ENCODE data around the gene GCK. TPM values are rescaled to one million over a fixed set of nuclear protein-coding genes. Genes with fewer than 3 reads are reported as not detected.

GCK gene
- total and polyA plus RNA-seq, 2 of the 13 experiments (the other 11 are each of a cell fraction or from before 2014, with no cell fraction given): not detected

DNA sequence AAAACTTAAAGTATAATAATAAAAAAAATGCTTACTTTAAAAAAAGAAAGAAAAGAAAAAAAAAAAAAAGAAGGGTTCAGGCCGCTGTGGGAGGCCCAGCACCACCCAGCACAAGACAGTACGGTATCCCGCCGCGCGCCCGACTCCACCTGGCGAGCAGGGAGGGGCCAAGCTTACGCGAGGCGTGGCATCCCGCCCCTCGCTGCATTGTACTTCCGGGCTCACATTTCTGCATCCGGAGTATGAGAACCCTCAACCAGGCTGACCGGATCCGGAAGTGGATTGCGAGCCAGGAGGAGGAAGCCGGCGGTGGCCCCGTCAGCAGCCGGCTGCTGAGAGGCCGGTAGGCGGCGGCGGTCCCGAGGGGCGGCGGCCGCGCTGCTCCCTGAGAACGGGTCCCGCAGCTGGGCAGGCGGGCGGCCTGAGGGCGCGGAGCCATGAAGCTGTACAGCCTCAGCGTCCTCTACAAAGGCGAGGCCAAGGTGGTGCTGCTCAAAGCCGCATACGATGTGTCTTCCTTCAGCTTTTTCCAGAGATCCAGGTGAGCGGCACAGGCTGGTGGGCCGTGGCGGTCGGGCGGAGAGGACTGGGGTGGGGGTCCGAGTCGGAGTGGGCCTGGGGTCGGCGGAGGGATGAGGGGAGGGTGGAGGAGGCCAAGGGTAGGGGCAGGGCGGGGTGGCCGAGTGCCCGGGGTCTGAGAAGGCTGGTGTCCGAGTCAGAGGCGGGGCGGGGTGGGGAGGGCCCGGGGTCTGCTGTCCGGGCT is 11.6 kb upstream of the GCK start, which contains the start of gene YKT6:
YKT6 (plus strand) TSS at position 280 of the 763 bp plus-strand sequence; CDS start at position 438, 158 bp downstream.
- no peaks in the 10 kb centered on the region for H3K9me3 ChIP-seq (ENCODE audit: low read length)
- intact Hi-C loops (cut with micrococcal nuclease; ENCODE audit: unreplicated experiment) (no loop called here), in situ Hi-C loops (cut with HindIII; ENCODE audit: extremely low pct_ligation_motif_present, low pct_unique_long_range_greater_than_20kb) (no loop called here)
- H3K27me3 ChIP-seq (ENCODE audit: control insufficient read depth in 1 of 2, insufficient read depth in 2 of 2, low read length in 2 of 2): no peaks in the 10 kb centered on the region; a peak in 2 of 5 replicates
- no TSS peak for BruUV-seq (replicated peaks)
- FAIRE-seq (peak; percentile 81), ATAC-seq (peak; percentile 99), DNase-seq (ENCODE audit: low spot score) (peak; percentile 95)
- H3K79me2 ChIP-seq (ENCODE audit: insufficient read depth, low read length): peaks cover 25% of the 10 kb centered on the region
- ChIA-PET CTCF (ENCODE audit: low intra/inter-chr PET ratio, low total read pairs) (no interaction called here), POLR2A (interaction anchor here (1.0 to 1.6 kb wide), 4 partner anchors 16 to 133 kb away, joined by 4 to 7 read pairs (median 5); no protein-coding TSS in a partner anchor)
- peak within 1 kb of the TSS; percentile 75 for H3K9ac ChIP-seq (ENCODE audit: insufficient read depth, low read depth, low read length)
- no peaks in the 10 kb centered on the region for H4K20me1 ChIP-seq (ENCODE audit: insufficient read depth, low read length)
- H3K4me3 ChIP-seq (replicated peaks in 1 of 3; ENCODE audit: insufficient read depth in 1 of 3, low read depth in 2 of 3, low read length in 3 of 3): peak within 1 kb of the TSS; percentile 87 to 100 (median 98)
- no peak within 1 kb of the TSS for H2AFZ ChIP-seq (ENCODE audit: low read length)
- peak within 1 kb of the TSS; percentile 89 for H3K4me2 ChIP-seq (ENCODE audit: low read depth, low read length)
- H3K27ac ChIP-seq (ENCODE audit: extremely low read length, insufficient read depth, low read length): peak within 1 kb of the TSS; percentile 63
- peaks cover 8 to 20% of the 10 kb centered on the region in 2 experiments for H3K36me3 ChIP-seq (replicated peaks in 1 of 2; ENCODE audit: control insufficient read depth in 1 of 2, insufficient read depth in 2 of 2, low read length in 2 of 2)
- under 1% methylated on average over 29 of the region's 58 CpGs for whole genome bisulfite sequencing (ENCODE audit: low lambda C conversion rate)
- H3K4me1 ChIP-seq (ENCODE audit: insufficient read depth, low read length): peaks cover 9% of the 10 kb centered on the region
- TF ChIP-seq U2AF1 (optimal IDR thresholded peaks at IDR 0.05; ENCODE audit: low read depth, low read length): peak; percentile 48
- TF ChIP-seq SMAD1 (CRISPR knock-in tag; IDR thresholded peaks at IDR 0.05; ENCODE audit: borderline replicate concordance, low read depth): 0 out of 2 replicates have a peak, but pooled peaks have one; percentile 57
- peak; percentile 56 for TF ChIP-seq HDAC2 (CRISPR knock-in tag; IDR thresholded peaks at IDR 0.05)
- TF ChIP-seq SETDB1 (CRISPR knock-in tag; IDR thresholded peaks at IDR 0.05; ENCODE audit: borderline replicate concordance): no peak
- TF ChIP-seq, protein P1, sequence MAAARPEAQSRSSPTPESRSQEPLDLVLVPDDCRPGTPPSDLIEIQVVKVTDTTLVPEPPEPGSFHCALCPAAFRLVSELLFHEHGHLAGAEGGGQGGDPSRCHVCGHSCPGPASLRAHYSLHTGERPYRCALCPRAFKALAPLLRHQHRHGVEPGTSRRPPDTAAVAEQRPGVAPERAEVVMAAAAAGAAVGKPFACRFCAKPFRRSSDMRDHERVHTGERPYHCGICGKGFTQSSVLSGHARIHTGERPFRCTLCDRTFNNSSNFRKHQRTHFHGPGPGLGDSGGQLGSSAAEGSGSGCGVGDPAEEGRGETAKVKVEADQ (CRISPR knock-in tag; IDR thresholded peaks at IDR 0.05; ENCODE audit: borderline replicate concordance): no peak
- no peak for TF ChIP-seq ZNF782 (CRISPR knock-in tag; IDR thresholded peaks at IDR 0.05; ENCODE audit: borderline replicate concordance)
- peak; percentile 73 for TF ChIP-seq DRAP1 (CRISPR knock-in tag; IDR thresholded peaks at IDR 0.05)
- no peak for TF ChIP-seq ZKSCAN8 (CRISPR knock-in tag; IDR thresholded peaks at IDR 0.05; ENCODE audit: borderline replicate concordance)
- no peak for TF ChIP-seq GLI4 (CRISPR knock-in tag; IDR thresholded peaks at IDR 0.05; ENCODE audit: borderline replicate concordance)
- no peak for TF ChIP-seq MIER3 (CRISPR knock-in tag; IDR thresholded peaks at IDR 0.05; ENCODE audit: borderline replicate concordance)
- TF ChIP-seq CAMTA2 (CRISPR knock-in tag; IDR thresholded peaks at IDR 0.05; ENCODE audit: borderline replicate concordance): no peak
- TF ChIP-seq ZNF282 (IDR thresholded peaks at IDR 0.05; ENCODE audit: partially characterized antibody): no peak
- TF ChIP-seq ZNF772 (CRISPR knock-in tag; IDR thresholded peaks at IDR 0.05): peak; percentile 81; the same call in 1 of the 2 replicates
- no peak for TF ChIP-seq SOX13 (IDR thresholded peaks at IDR 0.05)
- TF ChIP-seq SOX13 (CRISPR knock-in tag; conservative IDR thresholded peaks at IDR 0.05 in 1 of 2, IDR thresholded peaks at IDR 0.05 in 1 of 2): peak in 1 of 2 experiments; percentile 48; a peak in 1 of 4 replicates
- TF ChIP-seq, protein P2, sequence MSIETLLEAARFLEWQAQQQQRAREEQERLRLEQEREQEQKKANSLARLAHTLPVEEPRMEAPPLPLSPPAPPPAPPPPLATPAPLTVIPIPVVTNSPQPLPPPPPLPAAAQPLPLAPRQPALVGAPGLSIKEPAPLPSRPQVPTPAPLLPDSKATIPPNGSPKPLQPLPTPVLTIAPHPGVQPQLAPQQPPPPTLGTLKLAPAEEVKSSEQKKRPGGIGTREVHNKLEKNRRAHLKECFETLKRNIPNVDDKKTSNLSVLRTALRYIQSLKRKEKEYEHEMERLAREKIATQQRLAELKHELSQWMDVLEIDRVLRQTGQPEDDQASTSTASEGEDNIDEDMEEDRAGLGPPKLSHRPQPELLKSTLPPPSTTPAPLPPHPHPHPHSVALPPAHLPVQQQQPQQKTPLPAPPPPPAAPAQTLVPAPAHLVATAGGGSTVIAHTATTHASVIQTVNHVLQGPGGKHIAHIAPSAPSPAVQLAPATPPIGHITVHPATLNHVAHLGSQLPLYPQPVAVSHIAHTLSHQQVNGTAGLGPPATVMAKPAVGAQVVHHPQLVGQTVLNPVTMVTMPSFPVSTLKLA (IDR thresholded peaks at IDR 0.05): peak; percentile 39
- no peak for TF ChIP-seq ZBTB37 (CRISPR knock-in tag; IDR thresholded peaks at IDR 0.05)
- TF ChIP-seq ZNF121 (CRISPR knock-in tag; IDR thresholded peaks at IDR 0.05): no peak
- TF ChIP-seq PLSCR1 (CRISPR knock-in tag; IDR thresholded peaks at IDR 0.05; ENCODE audit: borderline replicate concordance): no peak

Measured in HepG2 (cell line).